NT2/D1 (cell line): ENCODE measurements around the gene SWT1.

Source experiments
- SUZ12 ChIP-seq: IDR thresholded peaks from 2 replicates; pipeline ENCODE4 v1.6.1; 2011; ENCODE audit not compliant: insufficient read length, insufficient read depth; ENCODE audit errors: extremely low read depth
- YY1 ChIP-seq: IDR thresholded peaks from 2 replicates; pipeline ENCODE4 v1.6.1; 2011; ENCODE audit not compliant: insufficient read length, insufficient read depth
- ZNF274 ChIP-seq: IDR thresholded peaks from 2 replicates; pipeline ENCODE4 v1.6.1; 2011; ENCODE audit warnings: mild to moderate bottlenecking, low read depth, low read length

- TF ChIP-seq ZNF274 (no peak), YY1 (no peak), SUZ12 (no peak)
These were observed 82.9 kb downstream of the SWT1 start for GRCh38 chr1:185239861-185240260.
